ENCODE measurements around the gene UPF2.
"Not testable (repeated sequence)": the region's sequence is repeated elsewhere in the genome, so short reads cannot be mapped to it uniquely, and the experiment has no call there.

The UPF2 gene

DNA sequence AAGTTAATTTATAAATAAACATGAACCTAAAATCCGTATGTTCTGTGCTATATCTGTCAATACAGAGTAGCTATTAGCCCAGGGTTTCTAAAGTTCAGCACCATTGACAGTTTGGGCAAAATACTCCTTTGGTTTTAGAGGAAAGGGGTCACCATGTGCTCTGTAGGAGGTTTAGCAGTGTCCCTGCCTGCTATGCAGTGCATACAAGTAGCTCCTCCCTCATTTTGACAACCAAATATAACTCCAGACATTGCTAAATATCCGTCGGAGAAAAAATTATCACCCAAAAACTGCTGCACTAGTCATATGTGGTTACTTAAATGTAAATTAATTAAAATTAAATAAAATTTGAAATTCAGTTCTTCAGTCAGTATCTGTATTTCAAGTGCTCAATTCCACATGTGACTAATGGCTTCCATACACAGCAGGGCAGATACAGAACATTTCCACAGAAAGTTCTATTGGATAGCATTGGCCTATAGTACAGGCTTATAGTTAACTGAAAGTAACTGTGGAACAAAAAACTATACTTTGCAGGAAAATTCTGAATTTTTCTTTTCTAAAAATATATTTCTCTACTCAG is 6.4 kb downstream of the UPF2 start:
- no peak for DNase-seq (ENCODE audit: low spot score)

- DNase-seq (ENCODE audit: low spot score) = no peak
Observed at GRCh38 chr10:12031404-12031803, 11.2 kb downstream of the UPF2 start.

DNA sequence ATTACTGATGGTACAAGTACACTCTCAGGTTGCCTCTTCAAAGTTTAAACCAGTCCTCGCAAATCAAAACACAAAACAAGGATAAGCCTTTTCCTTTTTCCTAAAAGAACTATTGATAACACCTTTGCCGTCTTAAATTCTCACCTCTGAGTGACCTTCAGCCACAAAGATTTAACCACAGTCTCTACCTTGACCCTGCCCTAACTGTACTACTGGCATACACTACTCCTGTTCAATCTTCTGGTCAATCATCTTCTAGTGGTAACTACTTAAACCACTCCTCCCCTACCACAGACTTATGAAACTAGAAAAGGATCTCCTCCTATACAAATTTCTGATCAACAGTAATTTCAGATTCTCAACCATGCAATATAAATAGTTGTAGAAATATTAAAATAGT is 15.1 kb downstream of the UPF2 start:
- no peak for DNase-seq (ENCODE audit: low spot score)

- no peak for DNase-seq (ENCODE audit: low spot score)
Observed at GRCh38 chr10:12025591-12025990, 17.0 kb downstream of the UPF2 start.

GRCh38 chr10:12022580-12023257 is 19.9 kb downstream of the UPF2 start:
- DNase-seq (ENCODE audit: low spot score) = no peak

GRCh38 chr10:12020574-12020973 is 22.0 kb downstream of the UPF2 start:
- DNase-seq (ENCODE audit: low spot score) = no peak

DNA sequence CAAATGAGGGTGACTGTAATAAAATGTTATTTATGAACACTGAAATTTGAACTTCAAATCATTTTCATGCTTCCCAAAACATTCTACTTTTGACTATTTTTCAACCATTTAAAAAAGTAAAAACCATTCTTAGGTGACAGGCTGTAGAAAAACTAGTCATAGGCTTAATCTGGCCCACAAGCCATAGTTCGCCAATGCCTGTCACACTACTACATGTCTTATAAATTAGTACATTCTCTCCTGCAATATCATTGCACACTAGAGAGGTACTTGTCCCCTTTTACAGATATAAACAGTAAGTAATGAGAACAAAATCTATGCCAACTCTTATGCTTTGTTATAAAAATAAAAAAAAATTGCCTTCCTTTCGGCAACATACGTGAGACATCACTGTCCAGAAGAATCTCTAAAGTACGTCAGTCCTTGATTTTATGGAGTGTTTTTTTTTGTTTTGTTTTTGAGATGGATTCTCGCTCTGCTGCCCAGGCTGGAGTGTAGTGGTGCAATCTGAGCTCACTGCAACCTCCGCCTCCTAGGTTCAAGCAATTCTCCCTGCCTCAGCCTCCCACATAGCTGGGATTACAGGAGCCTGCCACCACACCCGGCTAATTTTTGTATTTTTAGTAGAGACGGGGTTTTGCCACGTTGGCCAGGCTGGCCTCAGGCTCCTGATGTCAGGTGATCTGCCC is 23.2 kb downstream of the UPF2 start:
- no peak for DNase-seq (ENCODE audit: low spot score)

GRCh38 chr10:12018438-12019282 is 23.9 kb downstream of the UPF2 start:
- DNase-seq (ENCODE audit: low spot score) = no peak

DNA sequence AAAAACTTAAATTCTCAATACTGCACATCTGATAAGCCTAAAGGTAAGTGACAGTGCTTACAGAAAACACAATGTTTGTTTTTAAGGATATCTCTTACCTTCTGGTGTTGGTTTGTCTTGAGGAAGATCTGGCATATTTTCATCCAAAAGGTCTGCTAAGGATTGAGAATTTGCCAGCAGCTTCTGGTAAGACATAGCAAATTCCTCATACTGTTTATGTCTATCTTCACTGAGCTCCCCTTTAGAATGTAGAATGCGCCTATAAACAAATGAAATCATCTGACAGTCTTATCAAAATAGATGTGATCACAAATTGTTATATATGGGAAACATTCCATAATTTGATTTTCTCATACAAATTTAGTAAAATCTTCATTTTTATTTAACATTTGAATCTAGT is 28.7 kb downstream of the UPF2 start:
- no peak for DNase-seq (ENCODE audit: low spot score)

GRCh38 chr10:12013391-12013790 is 29.2 kb downstream of the UPF2 start:
- DNase-seq (ENCODE audit: low spot score) = not testable (repeated sequence)

- DNase-seq (ENCODE audit: low spot score) = no peak
Observed at GRCh38 chr10:12010353-12010752, 32.3 kb downstream of the UPF2 start.

- DNase-seq (ENCODE audit: low spot score) = not testable (repeated sequence)
Observed at GRCh38 chr10:12008842-12009241, 33.8 kb downstream of the UPF2 start.

- no peak for DNase-seq (ENCODE audit: low spot score)
Observed at GRCh38 chr10:12006671-12007070, 35.9 kb downstream of the UPF2 start.

- no peak for DNase-seq (ENCODE audit: low spot score)
Observed at GRCh38 chr10:11993834-11994468, 48.7 kb downstream of the UPF2 start.

DNA sequence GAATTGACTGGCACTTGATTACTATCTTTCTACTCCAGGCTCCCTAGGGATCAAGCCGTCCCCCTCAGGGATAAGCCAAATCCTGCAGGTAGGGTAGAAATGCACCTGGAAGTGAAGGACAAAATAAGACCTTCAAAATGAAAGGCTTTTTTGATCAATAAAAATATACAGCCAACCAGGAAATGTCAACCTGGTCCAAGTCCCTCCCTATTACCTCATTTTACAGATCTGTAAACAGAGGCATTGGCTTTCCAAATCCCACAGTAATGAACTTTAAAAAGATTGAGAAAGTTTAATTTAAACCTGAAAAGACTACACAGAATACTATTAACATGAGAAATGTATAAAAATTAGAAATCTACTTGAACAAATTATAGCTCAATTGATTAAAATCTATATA is 53.7 kb downstream of the UPF2 start:
- DNase-seq (ENCODE audit: low spot score) = no peak

DNA sequence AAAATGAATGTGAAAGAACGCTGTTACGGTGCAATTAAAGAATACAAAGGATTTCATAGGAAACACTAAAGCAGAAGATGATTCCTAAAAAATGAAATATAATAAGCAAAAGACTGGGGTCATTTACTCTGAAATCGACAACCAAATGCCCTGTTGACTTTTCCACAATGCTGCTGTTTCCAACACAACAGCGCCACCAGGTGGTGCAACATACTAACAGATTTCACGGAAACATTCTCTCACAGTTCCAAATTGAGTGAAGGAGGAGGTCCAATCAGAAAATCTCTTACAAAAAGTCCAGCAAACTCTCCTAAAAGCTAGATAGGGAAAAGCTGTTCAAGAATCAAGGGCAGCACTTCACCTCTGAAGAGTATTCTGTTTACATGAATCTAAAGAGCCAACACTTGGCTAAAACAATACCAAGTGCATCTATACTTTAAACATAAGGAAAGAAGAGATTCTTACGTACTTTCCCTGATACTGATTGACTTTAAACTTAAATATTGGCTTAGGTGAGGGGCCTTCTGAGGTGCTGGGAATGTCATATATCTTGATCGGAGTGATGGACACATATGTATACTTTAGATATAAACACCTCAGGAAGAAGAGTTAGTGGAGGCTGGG is 55.9 kb downstream of the UPF2 start:
- DNase-seq (ENCODE audit: low spot score) = peak; percentile 83

- no peak for DNase-seq (ENCODE audit: low spot score)
Observed at GRCh38 chr10:11982253-11982652, 60.4 kb downstream of the UPF2 start.

- DNase-seq (ENCODE audit: low spot score) = no peak
Observed at GRCh38 chr10:11975795-11976194, 66.8 kb downstream of the UPF2 start.

GRCh38 chr10:11972523-11972922 is 70.1 kb downstream of the UPF2 start:
- DNase-seq (ENCODE audit: low spot score) = not testable (repeated sequence)

DNA sequence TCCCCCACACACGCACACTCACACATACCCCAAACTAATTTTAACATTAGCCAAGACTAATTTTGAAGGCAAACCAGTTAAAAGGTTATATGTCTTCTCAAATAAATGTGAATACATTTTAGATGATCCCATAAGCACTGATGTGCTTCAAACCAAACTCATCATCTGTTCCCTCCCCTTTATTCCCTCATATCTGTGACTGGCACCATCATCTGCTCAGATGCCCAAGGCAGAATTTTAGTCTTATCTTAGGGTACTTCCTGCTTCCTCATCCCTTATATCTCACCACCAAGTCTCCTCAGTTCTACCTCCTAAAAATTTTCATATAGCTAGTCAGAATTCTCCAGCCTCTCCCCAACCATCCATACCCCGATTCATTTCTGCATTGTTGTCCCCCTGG is 80.4 kb downstream of the UPF2 start:
- no peak for DNase-seq (ENCODE audit: low spot score)

GRCh38 chr10:11961771-11962170 is 80.8 kb downstream of the UPF2 start:
- DNase-seq (ENCODE audit: low spot score) = no peak

GRCh38 chr10:11959966-11960365 is 82.6 kb downstream of the UPF2 start:
- no peak for DNase-seq (ENCODE audit: low spot score)
